DND-41 (cell line): ENCODE results near the gene LCN2.

Experiments used
- EZH2 ChIP-seq: IDR thresholded peaks from 3 replicates; pipeline ENCODE4 v1.6.1; 2012; ENCODE audit warnings: borderline replicate concordance, low read depth, mild to moderate bottlenecking, moderate library complexity, low read length, inconsistent platforms; ENCODE audit not compliant: severe bottlenecking
- TF ChIP-seq, protein P1 (sequence below): IDR thresholded peaks from 2 replicates; pipeline ENCODE4 v1.5.1; 2012; ENCODE audit warnings: borderline replicate concordance, low read length, moderate library complexity, mild to moderate bottlenecking; ENCODE audit not compliant: poor library complexity, severe bottlenecking; ENCODE audit errors: extremely low read depth

DNA sequence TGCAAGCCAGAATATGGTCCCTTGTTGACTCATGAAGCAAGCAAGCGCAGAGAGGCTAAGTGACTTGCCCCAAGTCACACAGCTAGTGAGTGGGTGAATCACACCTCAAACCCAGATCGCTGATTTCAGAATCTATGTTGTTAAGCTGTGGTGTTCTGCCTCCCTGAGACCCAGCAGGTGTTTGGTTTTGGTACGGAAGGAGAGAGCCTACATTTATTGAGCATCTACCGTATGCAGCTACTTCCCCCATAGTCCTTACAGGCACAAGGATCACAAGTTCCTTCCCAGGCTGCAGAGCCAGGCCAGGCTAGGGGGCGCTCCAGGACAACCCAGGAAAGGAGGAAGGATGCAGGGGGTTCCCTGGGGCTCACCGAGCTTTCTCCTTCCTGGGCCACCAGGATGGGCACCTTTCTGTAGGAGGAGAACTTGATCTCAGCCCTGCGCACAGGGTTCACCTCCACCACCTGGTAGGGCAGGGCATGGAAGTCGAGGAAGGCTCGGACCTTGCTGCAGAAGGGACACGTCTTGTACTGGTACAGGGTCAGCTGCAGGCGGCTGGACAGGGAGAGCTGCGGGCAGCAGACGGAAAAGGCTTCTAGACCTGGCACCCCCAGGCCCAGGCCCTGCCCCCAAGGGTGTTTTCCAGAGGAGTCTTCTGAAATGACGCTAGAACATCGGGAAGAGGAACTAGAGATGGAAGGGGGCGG is 24.2 kb upstream of the LCN2 start:
- TF ChIP-seq, protein P1, sequence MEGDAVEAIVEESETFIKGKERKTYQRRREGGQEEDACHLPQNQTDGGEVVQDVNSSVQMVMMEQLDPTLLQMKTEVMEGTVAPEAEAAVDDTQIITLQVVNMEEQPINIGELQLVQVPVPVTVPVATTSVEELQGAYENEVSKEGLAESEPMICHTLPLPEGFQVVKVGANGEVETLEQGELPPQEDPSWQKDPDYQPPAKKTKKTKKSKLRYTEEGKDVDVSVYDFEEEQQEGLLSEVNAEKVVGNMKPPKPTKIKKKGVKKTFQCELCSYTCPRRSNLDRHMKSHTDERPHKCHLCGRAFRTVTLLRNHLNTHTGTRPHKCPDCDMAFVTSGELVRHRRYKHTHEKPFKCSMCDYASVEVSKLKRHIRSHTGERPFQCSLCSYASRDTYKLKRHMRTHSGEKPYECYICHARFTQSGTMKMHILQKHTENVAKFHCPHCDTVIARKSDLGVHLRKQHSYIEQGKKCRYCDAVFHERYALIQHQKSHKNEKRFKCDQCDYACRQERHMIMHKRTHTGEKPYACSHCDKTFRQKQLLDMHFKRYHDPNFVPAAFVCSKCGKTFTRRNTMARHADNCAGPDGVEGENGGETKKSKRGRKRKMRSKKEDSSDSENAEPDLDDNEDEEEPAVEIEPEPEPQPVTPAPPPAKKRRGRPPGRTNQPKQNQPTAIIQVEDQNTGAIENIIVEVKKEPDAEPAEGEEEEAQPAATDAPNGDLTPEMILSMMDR, result peak; percentile 64
- TF ChIP-seq EZH2, result no peak
